ENCODE measurements around the gene MTMR12.

GRCh38 chr5:32329395-32329834 is 16.7 kb upstream of the MTMR12 start:
- TF ChIP-seq, protein P1, sequence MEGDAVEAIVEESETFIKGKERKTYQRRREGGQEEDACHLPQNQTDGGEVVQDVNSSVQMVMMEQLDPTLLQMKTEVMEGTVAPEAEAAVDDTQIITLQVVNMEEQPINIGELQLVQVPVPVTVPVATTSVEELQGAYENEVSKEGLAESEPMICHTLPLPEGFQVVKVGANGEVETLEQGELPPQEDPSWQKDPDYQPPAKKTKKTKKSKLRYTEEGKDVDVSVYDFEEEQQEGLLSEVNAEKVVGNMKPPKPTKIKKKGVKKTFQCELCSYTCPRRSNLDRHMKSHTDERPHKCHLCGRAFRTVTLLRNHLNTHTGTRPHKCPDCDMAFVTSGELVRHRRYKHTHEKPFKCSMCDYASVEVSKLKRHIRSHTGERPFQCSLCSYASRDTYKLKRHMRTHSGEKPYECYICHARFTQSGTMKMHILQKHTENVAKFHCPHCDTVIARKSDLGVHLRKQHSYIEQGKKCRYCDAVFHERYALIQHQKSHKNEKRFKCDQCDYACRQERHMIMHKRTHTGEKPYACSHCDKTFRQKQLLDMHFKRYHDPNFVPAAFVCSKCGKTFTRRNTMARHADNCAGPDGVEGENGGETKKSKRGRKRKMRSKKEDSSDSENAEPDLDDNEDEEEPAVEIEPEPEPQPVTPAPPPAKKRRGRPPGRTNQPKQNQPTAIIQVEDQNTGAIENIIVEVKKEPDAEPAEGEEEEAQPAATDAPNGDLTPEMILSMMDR (IDR thresholded peaks at IDR 0.05) = peak in 3 of 4 experiments; percentile 44 to 65 (median 48)
- TF ChIP-seq POLR2A (IDR thresholded peaks at IDR 0.05) = no peak
